ENCODE results near the gene SIGLEC7.

DNA sequence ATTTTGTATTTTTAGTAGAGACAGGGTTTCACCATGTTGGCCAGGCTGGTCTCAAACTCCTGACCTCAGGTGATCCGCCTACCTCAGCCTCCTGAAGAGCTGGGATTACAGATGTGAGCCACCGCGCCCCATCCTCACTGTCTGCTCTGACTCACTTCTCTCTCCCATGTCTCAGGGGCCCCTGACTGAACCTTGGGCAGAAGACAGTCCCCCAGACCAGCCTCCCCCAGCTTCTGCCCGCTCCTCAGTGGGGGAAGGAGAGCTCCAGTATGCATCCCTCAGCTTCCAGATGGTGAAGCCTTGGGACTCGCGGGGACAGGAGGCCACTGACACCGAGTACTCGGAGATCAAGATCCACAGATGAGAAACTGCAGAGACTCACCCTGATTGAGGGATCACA, 12.4 kb upstream of the SIGLEC7 start:
- TF ChIP-seq, protein P1, sequence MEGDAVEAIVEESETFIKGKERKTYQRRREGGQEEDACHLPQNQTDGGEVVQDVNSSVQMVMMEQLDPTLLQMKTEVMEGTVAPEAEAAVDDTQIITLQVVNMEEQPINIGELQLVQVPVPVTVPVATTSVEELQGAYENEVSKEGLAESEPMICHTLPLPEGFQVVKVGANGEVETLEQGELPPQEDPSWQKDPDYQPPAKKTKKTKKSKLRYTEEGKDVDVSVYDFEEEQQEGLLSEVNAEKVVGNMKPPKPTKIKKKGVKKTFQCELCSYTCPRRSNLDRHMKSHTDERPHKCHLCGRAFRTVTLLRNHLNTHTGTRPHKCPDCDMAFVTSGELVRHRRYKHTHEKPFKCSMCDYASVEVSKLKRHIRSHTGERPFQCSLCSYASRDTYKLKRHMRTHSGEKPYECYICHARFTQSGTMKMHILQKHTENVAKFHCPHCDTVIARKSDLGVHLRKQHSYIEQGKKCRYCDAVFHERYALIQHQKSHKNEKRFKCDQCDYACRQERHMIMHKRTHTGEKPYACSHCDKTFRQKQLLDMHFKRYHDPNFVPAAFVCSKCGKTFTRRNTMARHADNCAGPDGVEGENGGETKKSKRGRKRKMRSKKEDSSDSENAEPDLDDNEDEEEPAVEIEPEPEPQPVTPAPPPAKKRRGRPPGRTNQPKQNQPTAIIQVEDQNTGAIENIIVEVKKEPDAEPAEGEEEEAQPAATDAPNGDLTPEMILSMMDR (conservative IDR thresholded peaks at IDR 0.05; ENCODE audit: low read depth, low read length) = no peak
- no peak for TF ChIP-seq EZH2phosphoT487 (IDR thresholded peaks at IDR 0.05; ENCODE audit: borderline replicate concordance, low read length)

Measured in PC-3 (cell line).